GM13977 (cell line): ENCODE data around the gene OR5K2.

Experiments used
- DNase-seq: peaks from one replicate; pipeline ENCODE4 v3.0.0; 2012; ENCODE audit warnings: low spot score
- CTCF ChIP-seq: IDR thresholded peaks from 2 replicates; pipeline ENCODE4 v1.5.1; 2012; ENCODE audit warnings: mild to moderate bottlenecking, control low read depth; ENCODE audit not compliant: insufficient read depth; ENCODE audit errors: extremely low read depth, missing control alignments
- in situ Hi-C: fragments of 300-500 bp; cut with MboI; formaldehyde crosslinking; loops from one replicate; pipeline ENCODE4 v1.12.0; 2022; ENCODE audit warnings: low sequenced_read_pairs, low pct_unique_long_range_greater_than_20kb, mixed read lengths, inconsistent platforms; ENCODE audit not compliant: unreplicated experiment

The OR5K2 gene

DNA sequence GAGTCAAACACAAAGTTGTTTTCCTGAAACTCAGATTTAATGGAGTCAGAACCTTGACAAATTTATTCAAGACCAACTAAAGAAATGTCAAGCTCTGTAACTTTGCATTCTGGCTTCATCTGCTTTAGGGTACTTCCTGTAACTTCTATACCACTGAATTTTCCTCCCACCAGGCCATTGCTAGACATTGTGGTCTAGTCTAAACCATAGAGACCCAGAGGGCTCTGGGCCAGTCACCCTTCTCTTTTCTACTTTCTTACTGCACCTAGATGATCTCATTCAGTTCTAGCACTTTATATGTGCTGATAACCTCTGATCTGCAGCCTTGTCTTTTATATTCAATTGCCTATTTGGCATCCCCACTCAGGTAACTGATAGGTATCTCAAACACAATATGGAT lies 37.3 kb upstream of the OR5K2 start:
- in situ Hi-C loops = no loop called here
- DNase-seq = no peak
- no peak for TF ChIP-seq CTCF

DNA sequence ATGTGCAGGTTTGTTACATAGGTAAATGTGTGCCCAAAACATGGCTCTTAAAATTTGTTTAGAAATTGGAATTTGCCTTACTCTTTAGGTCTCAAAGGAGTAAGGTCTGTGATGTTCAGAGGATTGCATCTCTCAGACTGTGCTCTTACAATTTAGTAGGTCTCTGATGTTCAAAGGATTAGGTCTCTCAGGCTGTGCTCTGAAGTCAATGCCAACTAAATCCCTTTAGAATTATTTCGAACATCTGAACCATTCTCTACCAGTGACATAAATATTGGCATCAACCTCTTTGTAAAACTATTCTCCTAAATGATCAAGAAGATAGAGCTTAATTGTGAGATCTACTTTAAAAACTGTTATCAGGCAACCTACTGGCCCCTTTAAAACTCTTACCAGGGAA lies 34.6 kb upstream of the OR5K2 start, which contains the start of gene OR5K1:
TSS of gene OR5K1 (plus strand) at position 301 of the 400 bp plus-strand sequence. CDS start 6,376 bp downstream, outside the sequence.
- no peak for TF ChIP-seq CTCF
- no peak for DNase-seq
- in situ Hi-C loops = no loop called here

DNA sequence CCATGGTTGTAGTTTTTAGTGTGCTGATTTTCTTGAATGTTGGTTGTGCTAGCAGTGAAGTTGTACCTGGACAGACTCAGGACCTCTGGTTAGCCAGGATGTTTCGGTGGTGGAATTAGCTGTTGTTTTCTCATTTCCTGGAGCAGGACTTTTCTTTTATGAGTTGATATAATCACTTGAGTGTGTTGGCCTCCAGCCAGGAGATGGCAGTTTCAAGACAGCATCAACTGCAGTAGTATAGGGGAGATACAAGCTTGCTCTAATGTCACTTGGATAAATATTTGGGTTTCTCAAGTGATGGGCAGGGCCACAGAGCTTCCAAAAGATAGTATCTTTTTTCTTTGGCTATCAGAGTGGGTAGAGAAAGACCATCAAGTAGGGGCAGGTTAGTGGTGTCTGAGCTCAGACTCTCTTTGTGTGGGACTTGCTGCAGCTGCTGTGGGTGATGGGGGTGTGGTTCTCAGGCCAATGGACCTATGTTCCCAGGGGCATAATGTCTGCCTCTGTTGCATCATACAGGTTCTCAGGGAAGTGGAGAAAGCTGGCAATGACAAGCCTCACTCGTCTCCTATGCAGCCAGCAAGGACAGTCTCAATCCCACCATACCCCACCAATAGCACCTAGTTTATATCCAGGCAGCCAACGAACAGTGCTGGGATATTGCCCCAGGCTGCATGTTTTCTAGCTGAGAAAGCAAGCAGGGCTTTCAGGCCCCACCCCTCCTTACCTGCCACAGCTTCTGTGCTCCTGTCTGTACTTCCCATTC lies 14.6 kb upstream of the OR5K2 start:
- in situ Hi-C loops = no loop called here
- TF ChIP-seq CTCF = no peak
- DNase-seq = no peak

- DNase-seq = no peak
- TF ChIP-seq CTCF = no peak
- in situ Hi-C loops = no loop called here
Measured at GRCh38 chr3:98483626-98484025, 13.9 kb upstream of the OR5K2 start.

GRCh38 chr3:98500019-98500418 lies 2.5 kb downstream of the OR5K2 start:
- TF ChIP-seq CTCF = no peak
- no peak for DNase-seq
- in situ Hi-C loops = no loop called here

GRCh38 chr3:98501270-98501669 lies 3.8 kb downstream of the OR5K2 start:
- DNase-seq = no peak
- in situ Hi-C loops = no loop called here
- no peak for TF ChIP-seq CTCF
